D721Med (cell line): ENCODE data around the gene STAC2.
"Not testable (repeated sequence)": the region's sequence is repeated elsewhere in the genome, so short reads cannot be mapped to it uniquely, and the experiment has no call there.

Experiments used
- DNase-seq: peaks from one replicate; pipeline ENCODE4 v3.0.0; 2011; ENCODE audit warnings: low spot score; ENCODE audit not compliant: insufficient read length
- FAIRE-seq: peaks from 2 replicates; lab custom pipeline; 2011; peaks lifted over from hg19 to GRCh38; lab: Jason Lieb, UNC
- CTCF ChIP-seq: IDR thresholded peaks from 2 replicates; pipeline ENCODE4 v1.5.1; 2012; ENCODE audit warnings: mild to moderate bottlenecking, control low read depth; ENCODE audit not compliant: insufficient read depth; ENCODE audit errors: missing control alignments

STAC2 gene

GRCh38 chr17:39225308-39225958 lies at the start of gene STAC2:
TSS of gene STAC2 (minus strand) at chr17:39225945. CDS start at chr17:39225502, 443 bp downstream.
- TF ChIP-seq CTCF: no peak
- FAIRE-seq (no peak), DNase-seq (no peak)

- FAIRE-seq (no peak), DNase-seq (no peak)
- TF ChIP-seq CTCF: no peak
These were observed 45.8 kb upstream of the STAC2 start for GRCh38 chr17:39271546-39271945.

GRCh38 chr17:39270923-39271322 lies 45.2 kb upstream of the STAC2 start:
- no peak for FAIRE-seq
- peak; percentile 72 for TF ChIP-seq CTCF
- no peak for DNase-seq

- TF ChIP-seq CTCF: no peak
- FAIRE-seq (no peak), DNase-seq (no peak)
These were observed 38.4 kb upstream of the STAC2 start for GRCh38 chr17:39264119-39264518.

GRCh38 chr17:39261286-39261685 lies 35.5 kb upstream of the STAC2 start:
- FAIRE-seq: no peak
- TF ChIP-seq CTCF: peak; percentile 44
- no peak for DNase-seq

- FAIRE-seq (no peak), DNase-seq (no peak)
- no peak for TF ChIP-seq CTCF
These were observed 27.2 kb upstream of the STAC2 start for GRCh38 chr17:39252788-39253460.

GRCh38 chr17:39251997-39252396 lies 26.3 kb upstream of the STAC2 start:
- no peak for FAIRE-seq
- no peak for TF ChIP-seq CTCF
- DNase-seq: no peak

- not testable (repeated sequence) for DNase-seq, FAIRE-seq
These were observed 24.3 kb upstream of the STAC2 start for GRCh38 chr17:39250076-39250475.
